HuH-7 (cell line): Measurements from ENCODE around the gene TTBK2.
A peak's percentile ranks its signal among the peaks of the same experiment; 100 is the strongest.
"Not testable (repeated sequence)": the region's sequence is repeated elsewhere in the genome, so short reads cannot be mapped to it uniquely, and the experiment has no call there.

Experiments used
- DNase-seq: peaks from one replicate; pipeline ENCODE4 v3.0.0; 2011; ENCODE audit warnings: low spot score

Gene TTBK2

DNA sequence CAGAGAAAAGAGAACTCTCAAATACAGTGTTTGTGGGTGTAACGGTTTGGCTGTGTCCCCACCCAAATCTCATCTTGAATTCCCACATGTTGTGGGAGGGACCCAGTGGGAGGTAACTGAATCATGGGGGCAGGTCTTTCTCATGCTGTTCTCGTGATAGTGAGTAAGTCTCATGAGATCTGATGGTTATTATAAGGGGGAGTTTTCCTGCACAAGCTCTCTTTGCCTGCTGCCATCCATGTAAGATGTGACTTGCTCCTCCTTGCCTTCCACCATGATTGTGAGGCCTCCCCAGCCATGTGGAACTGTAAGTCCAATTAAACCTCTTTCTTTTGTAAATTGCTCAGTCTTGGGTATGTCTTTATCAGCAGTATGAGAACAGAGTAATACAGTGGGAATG, 158.8 kb downstream of the TTBK2 start:
- not testable (repeated sequence) for DNase-seq

DNA sequence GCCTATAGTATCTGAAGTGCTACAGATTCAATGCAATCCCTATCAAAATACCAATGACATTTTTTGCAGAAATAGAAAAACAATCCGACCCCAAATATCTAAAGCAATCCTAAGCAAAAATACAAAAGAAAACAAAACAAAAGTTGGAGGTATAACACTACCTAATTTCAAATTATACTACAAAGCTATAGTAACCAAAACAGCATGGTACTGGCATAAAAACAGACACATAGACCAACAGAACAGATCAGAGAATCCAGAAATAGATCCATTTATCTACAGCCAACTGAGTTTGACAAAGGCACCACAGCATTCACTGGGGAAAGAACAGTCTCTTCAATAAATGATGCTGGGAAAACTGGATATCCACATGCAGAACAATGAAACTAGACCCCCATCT, 159.8 kb downstream of the TTBK2 start:
- DNase-seq: no peak

DNA sequence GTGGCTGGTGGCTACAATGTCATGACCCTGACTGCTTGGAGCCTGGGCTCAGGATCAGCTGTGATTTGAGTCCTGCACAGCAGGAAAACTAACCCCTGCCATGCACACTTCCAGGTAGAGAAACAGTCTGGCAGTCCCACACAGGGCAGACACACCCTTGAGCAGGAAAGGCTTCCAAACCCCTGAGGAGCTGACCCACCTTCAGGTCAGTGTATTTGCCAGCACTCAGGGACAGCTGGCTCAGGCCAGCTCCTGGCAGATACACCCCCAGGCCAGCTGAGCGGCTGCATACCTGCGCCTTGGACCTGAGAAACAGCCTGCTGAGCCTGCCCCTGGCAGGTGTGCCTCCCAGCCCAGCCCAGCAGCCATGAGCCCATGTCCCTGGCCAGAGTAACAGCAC, 161.5 kb downstream of the TTBK2 start:
- no peak for DNase-seq

DNA sequence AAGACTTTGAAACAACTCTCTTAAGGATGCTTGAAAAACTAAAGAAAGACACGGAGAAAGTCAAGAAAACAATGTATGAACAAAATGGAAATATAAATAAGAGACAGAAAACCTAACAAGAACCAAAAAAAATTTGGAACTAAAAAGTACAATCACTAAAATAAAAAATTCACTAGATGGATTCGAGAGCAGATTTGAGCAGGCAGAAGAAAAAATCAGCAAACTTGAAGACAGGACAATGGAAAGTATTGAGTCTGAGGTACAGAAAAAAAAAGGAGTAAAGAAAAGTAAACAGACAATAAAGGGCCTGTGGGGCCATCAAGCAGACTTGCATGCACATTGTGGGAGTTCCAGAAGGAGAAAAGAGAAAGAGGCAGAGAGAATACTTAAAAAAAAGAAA, 170.3 kb downstream of the TTBK2 start:
- no peak for DNase-seq

DNA sequence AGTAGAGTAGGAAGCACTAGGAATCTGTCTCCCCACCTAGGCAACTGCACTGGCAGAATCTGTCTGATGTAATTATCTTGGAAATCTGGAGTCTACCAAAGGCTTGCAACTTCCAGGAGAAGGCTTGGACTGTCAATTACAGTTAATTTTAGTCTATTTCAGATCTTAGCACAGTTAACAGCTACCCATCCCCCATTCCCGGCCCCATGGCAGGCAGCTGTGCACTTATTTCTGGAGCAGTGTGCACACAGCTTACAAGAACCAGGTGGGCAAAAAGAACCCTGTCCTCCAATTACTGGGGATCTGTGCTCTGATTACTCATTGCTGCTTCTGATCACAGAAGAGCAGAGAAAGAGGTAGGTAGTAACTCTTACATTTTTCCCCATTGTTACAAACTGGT, 171.3 kb downstream of the TTBK2 start:
- DNase-seq: no peak

DNA sequence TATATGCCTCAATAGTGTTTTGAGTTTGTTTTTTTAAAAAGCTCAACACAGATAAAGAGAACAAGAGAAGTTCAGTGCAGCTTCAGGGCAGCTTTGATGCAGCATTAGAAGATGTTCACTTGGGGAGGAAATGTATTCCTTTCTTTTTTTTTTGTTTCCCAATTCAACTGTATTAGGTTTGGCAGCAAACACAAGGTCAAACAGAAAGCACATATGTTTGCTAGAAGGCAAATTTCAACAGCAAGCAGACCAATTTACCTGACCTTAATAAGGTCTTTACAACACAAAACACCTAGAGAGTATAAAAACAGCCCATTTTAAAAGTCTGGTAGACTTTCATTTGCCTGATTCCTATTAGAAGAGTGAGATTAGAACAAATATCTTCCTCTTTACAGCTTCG, 176.4 kb downstream of the TTBK2 start:
- no peak for DNase-seq

DNA sequence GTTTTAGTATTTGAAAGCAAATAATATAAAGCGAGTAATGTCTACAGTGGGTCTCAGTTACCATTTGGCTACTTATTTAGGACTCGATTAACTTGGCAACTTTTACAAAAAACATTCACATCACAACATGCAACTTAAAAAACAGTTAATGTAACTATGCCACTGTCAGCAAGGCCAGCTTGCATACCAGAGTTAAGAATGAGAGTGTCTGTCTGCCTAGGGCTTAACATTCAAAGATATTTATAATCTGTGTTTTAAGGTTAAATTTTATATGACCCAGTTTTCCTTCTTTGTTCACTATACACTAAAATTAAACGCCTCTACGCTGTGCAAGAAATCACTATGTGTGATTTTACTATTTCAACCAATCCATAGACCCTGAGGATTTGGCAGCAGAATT, 178.4 kb downstream of the TTBK2 start:
- no peak for DNase-seq

DNA sequence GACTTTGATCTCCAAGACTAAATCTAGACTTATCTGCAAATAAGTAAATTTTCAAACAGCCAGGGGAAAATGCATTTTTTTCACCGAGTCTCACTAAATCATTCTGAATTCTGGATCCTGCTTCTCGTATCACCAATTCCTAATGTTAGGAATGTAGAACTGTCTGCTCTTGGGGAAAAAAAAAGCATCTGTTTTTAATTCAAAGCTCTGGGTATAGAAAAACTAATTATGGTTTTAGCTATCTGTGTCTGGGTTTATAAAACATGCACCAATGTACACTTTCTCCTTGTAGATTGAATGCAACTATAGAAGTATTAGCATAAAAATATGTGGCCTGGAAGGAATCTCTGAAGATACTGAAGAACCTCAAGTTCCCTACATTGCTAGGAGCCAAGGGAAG, 178.9 kb downstream of the TTBK2 start:
- DNase-seq: no peak

DNA sequence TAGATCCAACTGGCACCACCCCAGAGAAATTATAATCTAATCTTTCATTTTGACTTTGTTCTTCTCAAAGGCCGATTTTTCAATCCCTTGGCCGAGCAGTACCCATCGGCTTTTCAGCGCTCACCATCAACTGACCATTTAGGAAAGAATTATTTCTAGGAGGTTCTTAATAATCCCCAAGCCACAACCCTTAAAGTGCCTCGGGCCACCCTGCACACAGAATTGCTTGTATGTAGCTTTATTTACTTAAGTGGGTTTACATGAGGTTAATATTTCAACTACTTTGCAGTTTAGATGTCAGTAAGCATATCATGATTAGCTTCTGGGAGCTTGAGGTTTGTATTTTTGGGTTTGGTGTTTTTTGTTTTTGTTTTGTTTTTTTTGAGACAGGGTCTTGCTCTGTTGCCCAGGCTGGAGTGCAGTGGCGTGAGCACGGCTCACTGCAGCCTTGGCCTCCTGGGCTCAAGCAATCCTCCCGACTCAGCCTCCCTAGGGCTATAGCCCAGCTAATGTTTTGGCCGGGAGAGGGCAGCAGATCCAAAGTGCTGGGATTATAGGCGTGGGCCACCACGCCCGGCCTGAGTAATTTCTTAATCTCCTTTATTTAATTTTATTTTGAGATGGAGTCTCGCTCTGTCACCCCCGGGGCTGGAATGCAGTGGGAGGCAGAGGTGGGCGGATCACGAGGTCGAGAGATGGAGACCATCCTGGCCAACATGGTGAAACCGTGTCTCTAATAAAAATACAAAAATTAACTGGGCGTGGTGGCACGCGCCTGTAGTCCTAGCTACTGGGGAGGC, 182.8 kb downstream of the TTBK2 start:
- DNase-seq: no peak

DNA sequence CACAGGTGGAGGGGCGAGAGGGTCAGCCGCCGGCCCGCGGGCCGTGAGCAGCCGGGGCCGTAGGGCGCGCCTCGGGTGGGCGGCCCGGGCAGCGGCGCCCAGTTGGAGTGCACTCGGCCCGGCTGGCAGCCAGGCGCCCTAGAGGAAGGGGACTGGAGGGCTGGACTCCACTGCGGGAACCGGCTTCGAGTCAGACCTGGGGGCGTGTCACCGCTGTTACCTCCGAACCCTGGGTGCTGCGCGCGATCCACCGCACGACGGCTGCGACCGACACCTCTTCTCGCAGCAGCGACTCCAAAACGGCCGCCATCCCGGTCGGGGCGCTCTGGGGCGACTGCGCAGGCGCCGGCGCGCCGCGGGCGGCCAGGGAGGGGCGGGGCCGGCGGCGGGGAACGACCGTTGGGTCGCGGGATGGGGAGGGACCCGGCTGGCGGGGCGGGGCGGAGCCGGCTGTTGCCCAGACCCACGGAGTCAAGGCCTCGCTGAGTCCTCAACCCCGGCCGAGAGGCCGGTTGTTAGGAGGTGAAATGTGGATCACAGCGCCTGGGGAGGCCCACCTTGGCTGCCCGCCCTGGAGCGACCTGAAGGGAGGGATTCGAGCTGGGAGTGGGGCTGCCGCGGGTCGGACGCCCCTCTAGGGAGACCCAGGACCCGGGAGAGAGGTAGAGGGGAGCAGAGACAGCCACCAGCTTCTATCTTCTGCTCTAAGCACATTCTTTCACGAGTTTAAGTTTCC, 183.6 kb downstream of the TTBK2 start, which contains the start of gene CDAN1:
TSS of gene CDAN1 (minus strand) at position 336 of the 736 bp plus-strand sequence. CDS start at position 310, 26 bp downstream.
- peak; percentile 96 for DNase-seq

DNA sequence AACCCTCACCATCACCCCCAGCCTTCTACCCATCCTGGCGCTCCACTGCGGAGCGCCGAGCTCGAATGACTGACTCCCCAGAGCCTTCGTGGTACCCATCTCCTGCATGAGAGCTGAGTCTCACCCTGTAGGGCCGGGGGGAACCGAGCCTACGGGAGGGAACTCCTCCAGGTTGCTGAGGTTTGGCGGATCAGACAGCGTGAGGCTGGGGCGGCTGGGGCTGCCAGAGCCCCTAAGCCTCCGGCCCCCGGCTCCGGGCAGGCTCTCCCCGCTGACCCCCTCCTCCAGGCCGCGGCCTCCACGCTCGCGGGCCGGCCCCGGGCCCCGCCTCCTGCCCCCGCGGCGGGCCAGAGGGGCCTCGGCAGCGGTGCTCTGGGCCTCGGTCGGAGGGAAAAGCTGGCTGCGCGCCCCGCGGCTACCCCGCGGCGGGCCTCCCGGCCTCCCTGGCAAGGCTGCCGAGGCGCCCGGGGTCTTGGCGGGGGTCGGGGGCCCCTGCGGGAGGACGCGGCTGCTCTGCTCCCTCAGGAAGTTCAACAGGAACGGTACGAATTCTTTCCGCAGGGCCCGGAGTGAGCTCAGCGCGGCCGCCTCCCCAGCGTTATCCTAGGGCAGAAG, 184.3 kb downstream of the TTBK2 start:
- peak; percentile 39 for DNase-seq

DNA sequence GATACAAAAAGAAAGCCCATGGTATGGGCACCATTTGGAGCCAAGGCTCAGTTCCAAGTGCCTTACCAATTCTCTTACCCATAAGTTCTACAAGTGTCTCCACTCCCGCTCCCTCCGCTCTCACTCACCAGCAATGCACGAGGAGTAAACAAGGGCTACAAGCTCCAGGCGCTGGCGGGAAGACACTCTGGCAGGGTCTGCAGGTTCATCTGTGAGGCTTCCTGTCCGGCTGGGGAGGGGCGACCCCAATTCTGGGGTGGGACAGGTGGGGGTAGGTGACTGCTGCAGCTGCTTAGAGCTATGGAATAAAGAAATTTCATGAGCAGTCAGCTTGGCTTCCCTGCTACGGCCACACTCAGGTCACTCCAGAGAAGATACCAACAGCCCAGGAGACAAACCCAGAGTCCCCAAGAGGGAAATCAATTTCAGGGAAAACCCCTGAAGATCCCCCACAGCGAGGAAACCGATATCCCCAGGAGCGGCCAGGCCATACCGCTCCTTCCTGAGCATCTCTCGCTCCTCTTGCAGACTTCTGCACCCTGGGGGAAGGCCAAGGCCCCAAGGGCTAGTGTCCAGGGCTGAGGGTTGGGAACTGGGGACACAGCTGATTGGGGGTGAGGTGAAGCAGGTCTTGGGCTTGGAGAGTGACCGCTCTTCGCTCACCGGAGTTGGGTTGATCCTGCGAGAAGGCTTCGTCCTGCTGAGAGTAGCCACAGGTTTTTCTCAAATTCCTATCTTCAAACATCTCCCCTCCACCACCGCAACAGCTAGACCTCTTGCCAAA, 185.0 kb downstream of the TTBK2 start:
- DNase-seq: no peak

DNA sequence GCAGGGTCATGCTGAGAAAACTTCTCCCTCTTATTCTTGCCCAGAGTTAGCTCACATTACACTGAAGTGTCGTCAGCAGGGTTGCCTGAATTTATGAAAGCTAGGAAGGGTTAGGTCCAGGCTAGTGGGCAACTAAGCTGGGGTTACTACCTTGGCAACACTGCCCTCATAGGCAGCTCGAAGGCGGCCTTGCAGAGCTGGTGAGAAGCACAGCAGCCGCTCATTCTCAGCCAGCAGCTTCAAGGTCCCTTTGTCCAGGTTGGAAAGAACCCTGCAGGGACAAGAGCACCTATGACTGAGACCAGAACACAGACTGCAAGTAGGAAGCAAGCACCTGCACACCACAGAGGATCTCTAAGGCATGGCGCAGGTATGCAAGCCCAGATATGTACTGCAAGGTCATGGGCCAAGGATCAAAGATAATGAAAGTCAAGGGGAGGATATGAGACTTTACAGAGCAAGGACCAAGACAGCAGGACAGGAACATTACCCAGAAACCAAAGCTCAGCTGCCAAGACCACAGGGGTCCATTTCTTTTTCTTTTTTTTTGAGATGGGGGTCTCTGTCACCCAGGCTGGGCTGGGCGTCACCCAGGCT, 186.4 kb downstream of the TTBK2 start:
- DNase-seq: no peak

DNA sequence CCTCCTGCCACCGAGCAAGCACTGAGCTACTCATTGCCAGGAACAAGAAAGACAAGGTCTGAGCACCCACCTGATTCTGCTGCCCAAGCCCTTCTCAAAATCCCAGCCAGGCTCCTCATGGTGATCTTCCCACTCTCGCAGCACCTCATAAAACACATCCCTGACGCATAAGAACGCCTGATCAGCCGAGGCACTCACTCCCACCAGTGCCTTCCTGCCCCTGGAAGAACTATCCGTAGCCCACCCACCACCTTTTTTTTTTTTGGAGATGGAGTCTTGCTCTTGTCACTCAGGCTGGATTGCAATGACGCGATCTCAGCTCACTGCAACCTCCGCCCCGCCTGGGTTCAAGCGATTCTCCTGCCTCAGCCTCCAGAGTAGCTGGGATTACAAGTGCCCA, 187.6 kb downstream of the TTBK2 start:
- DNase-seq: no peak

DNA sequence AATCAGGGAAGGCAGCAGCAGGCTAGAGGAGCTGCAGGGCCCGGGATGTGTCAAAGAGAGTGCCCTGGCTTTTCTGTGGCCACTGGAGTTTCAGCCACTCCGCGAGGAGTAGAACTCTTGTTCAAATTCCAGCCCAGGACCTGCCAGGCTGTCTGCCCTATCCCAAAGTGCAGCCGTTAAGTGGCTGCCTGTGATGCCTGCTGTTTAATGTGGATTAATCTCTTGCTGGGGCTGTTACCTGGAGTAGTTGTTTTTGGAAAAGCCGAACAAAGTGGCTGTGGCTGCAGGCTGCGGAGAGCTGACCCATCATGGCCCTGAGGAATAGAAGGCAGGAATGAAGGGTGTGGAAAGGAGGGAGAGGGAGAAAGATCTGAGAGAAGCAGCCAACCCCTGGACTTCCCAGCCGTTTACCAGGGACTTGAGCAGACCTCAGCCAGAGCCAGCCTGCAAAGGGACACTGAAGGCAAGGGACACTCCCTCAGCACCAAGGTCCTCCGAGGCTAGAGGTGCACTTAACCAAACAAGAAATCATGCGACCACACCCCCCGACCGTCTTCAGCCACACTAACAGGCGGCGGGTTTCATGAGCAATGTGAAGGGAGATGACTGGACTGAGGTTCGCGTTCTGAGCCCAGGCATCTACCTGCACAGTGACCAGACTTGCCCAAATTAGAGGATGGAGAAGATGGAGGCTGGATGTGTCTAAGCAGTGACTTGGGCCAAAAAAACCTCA, 188.3 kb downstream of the TTBK2 start:
- no peak for DNase-seq

DNA sequence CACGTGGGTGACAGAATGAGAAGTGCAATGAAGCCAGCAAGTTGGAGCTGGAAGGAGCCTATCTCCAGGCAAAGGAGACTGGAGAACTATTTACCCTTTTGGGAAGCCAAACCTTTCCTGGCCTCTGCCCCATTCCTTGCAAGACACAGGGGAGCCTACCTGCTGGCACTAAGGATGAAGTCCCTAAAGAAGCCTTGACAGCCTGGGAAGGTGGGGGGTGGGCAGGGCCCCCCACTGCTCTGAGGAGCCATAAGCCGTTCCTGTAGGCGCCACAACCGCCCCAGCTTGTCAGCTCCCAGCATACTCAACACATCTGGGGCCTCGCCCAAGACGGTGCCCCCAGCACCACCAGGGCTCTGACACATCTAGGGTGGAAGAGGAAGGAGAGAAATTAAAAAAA, 189.1 kb downstream of the TTBK2 start:
- DNase-seq: no peak

DNA sequence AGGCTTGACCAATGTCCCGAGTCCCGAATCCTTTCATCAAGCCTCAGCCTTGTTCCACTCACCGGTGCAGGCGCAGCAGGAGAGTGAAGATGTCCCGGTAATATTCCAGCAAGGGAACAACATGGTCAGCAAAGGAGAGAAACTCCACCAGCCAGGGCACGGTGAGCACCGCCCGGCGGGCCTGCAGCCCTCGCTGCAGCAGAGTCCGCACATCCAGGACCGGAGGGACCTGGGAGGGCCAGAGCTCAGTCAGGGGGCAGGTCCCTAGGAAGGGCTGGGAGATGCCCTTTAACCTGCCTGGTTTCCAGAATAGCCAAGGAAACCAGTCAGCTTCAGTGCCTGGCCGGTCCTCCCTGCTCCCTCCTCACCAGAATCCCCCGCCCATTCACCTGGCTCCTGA, 190.0 kb downstream of the TTBK2 start:
- no peak for DNase-seq

DNA sequence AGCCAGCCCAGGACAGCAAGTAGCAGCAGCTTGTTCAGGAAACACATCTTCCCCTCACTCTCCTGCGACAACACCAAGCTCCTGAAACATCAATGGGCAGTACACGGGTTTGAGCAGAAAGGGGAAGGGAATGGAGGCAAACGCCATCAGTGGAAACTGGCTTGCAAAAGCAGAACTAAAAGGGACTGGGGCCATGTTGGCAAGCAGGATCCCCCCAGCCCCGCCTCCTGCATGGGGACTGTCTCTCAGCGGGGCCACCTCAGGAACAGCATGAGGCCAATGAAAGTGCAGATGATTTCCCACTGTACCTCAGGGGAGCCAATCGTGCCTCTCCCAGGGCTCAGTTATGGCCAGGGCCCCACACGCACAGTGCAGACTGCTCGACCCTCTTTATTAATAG, 190.4 kb downstream of the TTBK2 start:
- no peak for DNase-seq

DNA sequence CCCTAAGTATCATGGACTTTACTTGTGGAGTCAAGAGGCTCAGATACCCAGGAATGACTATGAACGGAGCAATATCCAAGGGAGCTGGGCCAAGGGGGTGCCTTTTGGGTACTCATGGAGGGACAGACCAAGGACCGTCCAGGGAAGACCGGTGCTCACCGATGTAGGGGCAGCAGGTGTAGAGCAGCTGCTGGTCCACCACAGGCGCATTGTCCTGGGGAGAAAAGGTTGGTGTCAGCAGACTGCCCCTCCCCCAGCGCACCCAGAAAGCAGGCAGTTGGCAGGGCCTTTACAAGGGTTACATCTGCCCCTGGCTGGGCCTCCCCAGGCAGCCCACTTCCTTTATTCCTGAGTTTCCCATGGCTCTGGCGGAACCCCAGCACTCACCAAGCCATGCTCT, 191.2 kb downstream of the TTBK2 start:
- DNase-seq: no peak

DNA sequence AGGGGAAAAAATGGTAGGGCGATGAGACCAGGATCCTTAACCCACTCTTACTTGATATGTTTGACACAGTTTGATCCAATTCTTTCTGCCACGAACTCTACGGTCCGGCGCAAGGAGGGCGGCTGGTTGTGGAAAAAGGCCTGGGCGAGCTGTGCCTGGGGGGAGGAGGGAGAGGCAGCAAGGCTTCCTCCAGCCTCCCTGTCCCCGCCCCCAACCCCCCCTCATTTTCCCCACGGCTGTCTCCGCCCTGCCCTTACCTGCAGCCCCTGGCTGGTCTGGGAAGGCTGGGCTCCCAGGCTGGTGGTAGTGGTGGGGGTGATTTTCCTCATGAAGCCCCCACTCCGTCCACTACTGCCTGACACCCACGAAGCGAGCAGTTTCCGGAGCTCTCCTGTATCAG, 191.6 kb downstream of the TTBK2 start:
- DNase-seq: no peak

DNA sequence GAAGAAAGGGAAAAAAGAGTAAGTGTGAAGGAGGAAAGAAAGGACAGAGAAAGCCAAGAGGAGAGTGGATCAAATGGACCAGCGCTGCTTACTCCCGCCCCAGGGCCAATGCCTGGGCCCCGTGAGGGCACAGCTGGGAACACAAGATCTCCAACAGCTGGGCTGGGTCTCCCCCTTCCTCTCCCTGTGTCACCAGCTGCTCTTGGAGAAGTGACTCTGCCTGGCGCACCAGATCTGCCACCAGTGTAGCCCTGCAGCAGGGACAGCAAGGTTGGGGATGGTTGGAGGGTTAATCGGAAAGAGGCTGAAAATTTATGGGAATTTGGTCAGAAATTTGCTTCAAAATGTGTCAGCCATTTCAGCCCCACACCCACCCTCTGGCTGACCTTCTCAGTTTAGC, 192.0 kb downstream of the TTBK2 start:
- no peak for DNase-seq
